CD8-positive, alpha-beta memory T cell (primary cell): ENCODE measurements around the gene PCDHGB6. TPM values are rescaled to one million over a fixed set of nuclear protein-coding genes. Genes with fewer than 3 reads are reported as not detected.
"Not testable (repeated sequence)": the region's sequence is repeated elsewhere in the genome, so short reads cannot be mapped to it uniquely, and the experiment has no call there.

ENCODE experiments used
- CTCF ChIA-PET: fragments of 350-600 bp; sonication (Branson Sonifier 250); formaldehyde crosslinking; loops from one replicate; lab custom pipeline; 2021; ENCODE audit warnings: antibody characterized with exemption; lab: Charles Lee
- POLR2A ChIA-PET: fragments of 350-600 bp; sonication (Branson Sonifier 250); formaldehyde crosslinking; loops from one replicate; lab custom pipeline; 2021; ENCODE audit warnings: antibody characterized with exemption; lab: Charles Lee
- DNase-seq, 5 donors: peaks; one replicate each; pipeline versions ENCODE4 v3.0.0 to v3.0.0-alpha.2; 2020 to 2022; ENCODE audit warnings: mixed read lengths in 1 of 5
- H3K27ac ChIP-seq: one replicate; pipeline ENCODE4 v1.7.0; 2013; ENCODE audit warnings: low read depth, mild to moderate bottlenecking, low read length, moderate library complexity
- H3K27me3 ChIP-seq: 2 replicates; pipeline ENCODE4 v1.7.0; 2013; ENCODE audit warnings: low read length, mild to moderate bottlenecking; ENCODE audit not compliant: insufficient read depth, poor library complexity, severe bottlenecking
- H3K36me3 ChIP-seq: 2 replicates; pipeline ENCODE4 v1.7.0; 2013; ENCODE audit warnings: mild to moderate bottlenecking, low read length, moderate library complexity; ENCODE audit not compliant: insufficient read depth
- H3K4me1 ChIP-seq: 2 replicates; pipeline ENCODE4 v1.7.0; 2013; ENCODE audit warnings: mild to moderate bottlenecking, low read length, moderate library complexity; ENCODE audit not compliant: insufficient read depth
- H3K4me3 ChIP-seq: 2 replicates; pipeline ENCODE4 v1.7.0; 2013; ENCODE audit warnings: mild to moderate bottlenecking, low read length
- H3K9me3 ChIP-seq: 2 replicates; pipeline ENCODE4 v1.7.0; 2013; ENCODE audit warnings: mild to moderate bottlenecking, low read length
- H3K27ac Mint-ChIP-seq, 8 donors: one replicate each; pipeline ENCODE4 v1.8.0; 2020 to 2021; ENCODE audit warnings: mixed read lengths in 8 of 8, mild to moderate bottlenecking in 6 of 8, inconsistent platforms in 3 of 8, moderate library complexity in 3 of 8
- H3K27me3 Mint-ChIP-seq, 2 donors: one replicate each; pipeline ENCODE4 v1.8.0; 2020 to 2021; ENCODE audit warnings: mixed read lengths in 2 of 2, mild to moderate bottlenecking in 1 of 2, moderate library complexity in 1 of 2
- H3K36me3 Mint-ChIP-seq, 3 donors: one replicate each; pipeline ENCODE4 v1.8.0; 2020 to 2021; ENCODE audit warnings: mixed read lengths in 3 of 3, inconsistent platforms in 1 of 3, mild to moderate bottlenecking in 1 of 3
- H3K4me1 Mint-ChIP-seq, 3 donors: one replicate each; pipeline ENCODE4 v1.8.0; 2020 to 2021; ENCODE audit warnings: mixed read lengths in 3 of 3, inconsistent platforms in 1 of 3, mild to moderate bottlenecking in 1 of 3
- H3K4me3 Mint-ChIP-seq, 7 donors: one replicate each; pipeline ENCODE4 v1.8.0; 2020 to 2021; ENCODE audit warnings: mixed read lengths in 7 of 7, mild to moderate bottlenecking in 6 of 7, moderate library complexity in 4 of 7, inconsistent platforms in 2 of 7
- H3K9me3 Mint-ChIP-seq, 5 donors: one replicate each; pipeline ENCODE4 v1.8.0; 2020 to 2022; ENCODE audit warnings: mixed read lengths in 5 of 5, mild to moderate bottlenecking in 3 of 5, moderate library complexity in 2 of 5, inconsistent platforms in 1 of 5
- polyA plus RNA-seq: library from polyadenylated mRNA; unstranded; fragments of 300-500 nt; fragmentation: Illumina TruSeq; gene quantifications from one replicate; pipeline ENCODE4 v1.2.3, GENCODE V29; 2021
- total RNA-seq, 2 experiments: library from RNA; stranded (reverse); gene quantifications; one replicate each; pipeline ENCODE4 v1.2.3, GENCODE V29; 2021

The PCDHGB6 gene
- total and polyA plus RNA-seq, 3 experiments from 2014 or later: 0.11 to 0.25 (median 0.13) TPM

DNA sequence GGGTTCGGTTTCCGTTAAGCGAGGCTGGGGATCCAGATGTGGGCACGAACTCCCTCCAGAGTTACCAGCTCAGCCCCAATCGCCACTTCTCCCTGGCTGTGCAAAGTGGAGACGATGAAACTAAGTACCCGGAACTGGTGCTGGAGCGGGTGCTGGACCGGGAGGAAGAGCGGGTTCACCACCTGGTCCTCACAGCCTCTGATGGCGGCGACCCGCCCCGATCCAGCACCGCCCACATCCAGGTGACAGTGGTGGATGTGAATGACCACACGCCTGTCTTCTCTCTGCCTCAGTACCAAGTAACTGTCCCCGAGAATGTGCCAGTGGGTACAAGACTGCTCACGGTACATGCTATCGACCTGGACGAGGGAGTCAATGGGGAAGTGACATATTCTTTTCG, 24.5 kb upstream of the PCDHGB6 start:
- ChIA-PET POLR2A (no interaction called here), CTCF (no interaction called here)
- DNase-seq: no peak
- H3K4me1 Mint-ChIP-seq: no peaks in the 10 kb centered on the region
- H3K36me3 Mint-ChIP-seq: peaks cover 2 to 3% (median 3%) of the 10 kb centered on the region in 3 donors
- peaks cover 11% of the 10 kb centered on the region for H3K27me3 ChIP-seq
- H3K4me1 ChIP-seq: no peaks in the 10 kb centered on the region
- H3K4me3 Mint-ChIP-seq: no peak overlapping the region
- H3K36me3 ChIP-seq: no peaks in the 10 kb centered on the region
- peaks cover 24 to 77% (median 56%) of the 10 kb centered on the region in 5 donors for H3K9me3 Mint-ChIP-seq
- H3K27ac ChIP-seq: no peak overlapping the region
- no peak overlapping the region for H3K4me3 ChIP-seq
- H3K27ac Mint-ChIP-seq: no peak overlapping the region
- H3K9me3 ChIP-seq: no peaks in the 10 kb centered on the region
- peaks cover 60 to 73% of the 10 kb centered on the region in 2 donors for H3K27me3 Mint-ChIP-seq

DNA sequence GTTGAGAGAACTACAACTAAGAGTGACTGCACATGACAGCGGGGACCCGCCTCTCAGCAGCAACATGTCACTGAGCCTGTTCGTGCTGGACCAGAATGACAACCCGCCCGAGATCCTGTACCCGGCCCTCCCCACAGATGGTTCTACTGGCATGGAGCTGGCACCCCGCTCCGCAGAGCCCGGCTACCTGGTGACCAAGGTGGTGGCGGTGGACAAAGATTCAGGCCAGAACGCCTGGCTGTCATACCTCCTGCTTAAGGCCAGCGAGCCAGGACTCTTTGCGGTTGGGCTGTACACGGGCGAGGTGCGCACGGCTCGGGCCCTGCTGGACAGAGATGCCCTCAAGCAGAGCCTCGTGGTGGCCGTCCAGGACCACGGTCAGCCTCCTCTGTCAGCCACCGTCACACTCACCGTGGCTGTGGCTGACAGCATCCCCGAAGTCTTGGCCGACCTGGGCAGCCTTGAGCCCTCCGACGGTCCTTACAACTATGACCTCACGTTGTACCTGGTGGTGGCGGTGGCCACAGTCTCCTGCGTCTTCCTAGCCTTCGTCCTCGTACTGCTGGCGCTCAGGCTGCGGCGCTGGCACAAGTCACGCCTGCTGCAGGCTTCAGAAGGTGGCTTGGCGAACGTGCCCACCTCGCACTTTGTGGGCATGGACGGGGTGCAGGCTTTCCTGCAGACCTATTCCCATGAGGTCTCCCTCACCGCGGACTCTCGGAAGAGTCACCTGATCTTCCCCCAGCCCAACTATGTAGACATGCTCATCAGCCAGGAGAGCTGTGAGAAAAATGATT, 23.2 kb upstream of the PCDHGB6 start:
- H3K36me3 Mint-ChIP-seq: peaks cover 2 to 8% (median 3%) of the 10 kb centered on the region in 3 donors
- peaks cover 27 to 73% (median 60%) of the 10 kb centered on the region in 5 donors for H3K9me3 Mint-ChIP-seq
- DNase-seq: no peak
- ChIA-PET POLR2A (no interaction called here), CTCF (no interaction called here)
- Histone ChIP-seq H3K9me3 (no peaks in the 10 kb centered on the region), H3K27me3 (peaks cover 11% of the 10 kb centered on the region), H3K27ac (no peak overlapping the region), H3K4me3 (no peak overlapping the region), H3K36me3 (no peaks in the 10 kb centered on the region), H3K4me1 (no peaks in the 10 kb centered on the region)
- no peaks in the 10 kb centered on the region for H3K4me1 Mint-ChIP-seq
- H3K27ac Mint-ChIP-seq: no peak overlapping the region
- peaks cover 66 to 76% of the 10 kb centered on the region in 2 donors for H3K27me3 Mint-ChIP-seq
- H3K4me3 Mint-ChIP-seq: no peak overlapping the region

DNA sequence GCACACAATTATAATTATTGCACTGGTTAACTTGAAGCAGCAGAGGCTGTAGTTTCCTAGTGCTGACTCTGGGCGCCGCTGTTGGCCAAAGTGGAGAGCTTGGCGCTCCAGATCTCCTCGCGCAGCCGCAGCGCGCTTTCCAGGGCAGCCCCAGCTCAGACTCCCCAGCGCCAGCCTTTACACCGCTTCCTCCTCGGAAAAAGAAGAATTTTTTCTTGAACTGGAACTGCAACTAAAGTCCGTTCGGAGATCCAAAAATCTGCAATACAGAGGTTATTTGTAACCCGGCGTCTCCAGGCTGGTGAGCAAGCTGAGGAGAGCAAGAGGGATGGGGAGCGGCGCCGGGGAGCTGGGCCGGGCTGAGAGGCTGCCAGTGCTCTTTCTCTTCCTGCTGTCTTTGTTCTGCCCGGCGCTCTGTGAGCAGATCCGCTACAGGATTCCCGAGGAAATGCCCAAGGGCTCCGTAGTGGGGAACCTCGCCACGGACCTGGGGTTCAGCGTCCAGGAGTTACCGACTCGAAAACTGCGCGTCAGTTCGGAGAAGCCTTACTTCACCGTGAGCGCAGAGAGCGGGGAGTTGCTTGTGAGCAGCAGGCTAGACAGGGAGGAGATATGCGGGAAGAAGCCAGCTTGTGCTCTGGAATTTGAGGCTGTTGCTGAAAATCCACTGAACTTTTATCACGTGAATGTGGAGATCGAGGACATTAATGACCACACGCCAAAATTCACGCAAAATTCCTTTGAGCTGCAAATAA, 20.1 kb upstream of the PCDHGB6 start, which contains the start of gene PCDHGB4:
TSS of gene PCDHGB4 (plus strand) at position 142 of the 755 bp plus-strand sequence. CDS start at position 329, 187 bp downstream.
- CTCF ChIA-PET, H3K4me1 Mint-ChIP-seq, H3K27ac Mint-ChIP-seq, DNase-seq, H3K4me3 ChIP-seq, H3K4me1 ChIP-seq, POLR2A ChIA-PET, H3K36me3 ChIP-seq, H3K9me3 ChIP-seq, H3K27ac ChIP-seq: not testable (repeated sequence)
- Mint-ChIP-seq H3K27me3 (peaks cover 67 to 74% of the 10 kb centered on the region in 2 donors), H3K9me3 (peaks cover 30 to 76% (median 66%) of the 10 kb centered on the region in 5 donors), H3K4me3 (peak within 1 kb of the TSS in 4 of 7 donors; percentile 22 to 74 (median 30)), H3K36me3 (peaks cover 3 to 11% (median 4%) of the 10 kb centered on the region in 3 donors)
- H3K27me3 ChIP-seq: peaks cover 10% of the 10 kb centered on the region

DNA sequence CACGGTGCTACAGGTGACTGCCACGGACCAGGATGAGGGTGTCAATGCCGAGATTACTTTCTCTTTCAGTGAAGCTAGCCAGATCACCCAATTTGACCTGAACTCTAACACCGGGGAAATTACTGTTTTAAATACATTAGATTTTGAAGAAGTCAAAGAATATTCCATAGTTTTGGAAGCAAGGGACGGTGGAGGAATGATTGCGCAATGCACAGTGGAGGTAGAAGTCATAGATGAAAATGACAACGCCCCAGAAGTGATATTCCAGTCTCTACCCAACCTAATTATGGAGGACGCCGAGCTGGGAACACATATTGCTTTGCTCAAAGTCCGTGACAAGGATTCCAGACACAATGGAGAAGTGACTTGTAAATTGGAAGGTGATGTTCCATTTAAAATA, 19.2 kb upstream of the PCDHGB6 start:
- Mint-ChIP-seq H3K27ac (no peak overlapping the region), H3K36me3 (peaks cover 2 to 14% (median 3%) of the 10 kb centered on the region in 3 donors), H3K27me3 (peaks cover 65 to 73% of the 10 kb centered on the region in 2 donors), H3K9me3 (peaks cover 30 to 77% (median 66%) of the 10 kb centered on the region in 5 donors), H3K4me3 (peak overlapping the region in 3 of 7 donors; percentile 18 to 52 (median 34)), H3K4me1 (no peaks in the 10 kb centered on the region)
- CTCF ChIA-PET: no interaction called here
- peaks cover 16% of the 10 kb centered on the region for H3K27me3 ChIP-seq
- H3K4me3 ChIP-seq: no peak overlapping the region
- POLR2A ChIA-PET: no interaction called here
- no peaks in the 10 kb centered on the region for H3K36me3 ChIP-seq
- H3K4me1 ChIP-seq: no peaks in the 10 kb centered on the region
- no peak for DNase-seq
- no peaks in the 10 kb centered on the region for H3K9me3 ChIP-seq
- no peak overlapping the region for H3K27ac ChIP-seq

DNA sequence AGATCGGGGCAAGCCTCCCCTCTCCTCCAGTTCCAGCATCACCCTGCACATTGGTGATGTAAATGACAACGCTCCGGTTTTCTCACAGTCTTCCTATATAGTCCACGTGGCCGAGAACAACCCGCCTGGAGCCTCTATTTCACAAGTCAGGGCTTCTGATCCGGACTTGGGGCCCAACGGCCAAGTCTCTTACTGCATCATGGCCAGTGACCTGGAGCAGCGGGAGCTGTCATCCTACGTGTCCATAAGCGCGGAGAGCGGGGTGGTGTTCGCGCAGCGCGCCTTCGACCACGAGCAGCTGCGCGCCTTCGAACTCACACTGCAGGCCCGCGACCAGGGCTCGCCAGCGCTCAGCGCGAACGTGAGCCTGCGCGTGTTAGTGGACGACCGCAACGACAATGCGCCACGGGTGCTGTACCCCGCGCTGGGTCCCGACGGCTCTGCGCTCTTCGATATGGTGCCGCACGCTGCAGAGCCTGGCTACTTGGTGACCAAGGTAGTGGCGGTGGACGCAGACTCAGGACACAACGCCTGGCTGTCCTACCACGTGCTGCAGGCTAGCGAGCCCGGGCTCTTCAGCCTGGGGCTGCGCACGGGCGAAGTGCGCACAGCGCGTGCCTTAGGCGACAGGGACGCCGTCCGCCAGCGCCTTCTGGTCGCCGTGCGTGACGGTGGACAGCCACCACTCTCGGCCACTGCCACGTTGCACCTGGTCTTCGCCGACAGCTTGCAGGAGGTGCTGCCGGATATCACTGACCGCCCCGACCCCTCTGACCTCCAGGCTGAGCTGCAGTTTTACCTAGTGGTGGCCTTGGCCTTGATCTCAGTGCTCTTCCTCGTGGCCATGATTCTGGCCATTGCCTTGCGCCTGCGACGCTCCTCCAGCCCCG, 18.4 kb upstream of the PCDHGB6 start:
- Mint-ChIP-seq H3K36me3 (peaks cover 2 to 20% (median 3%) of the 10 kb centered on the region in 3 donors), H3K4me1 (no peaks in the 10 kb centered on the region), H3K27ac (no peak overlapping the region), H3K9me3 (peaks cover 36 to 76% (median 66%) of the 10 kb centered on the region in 5 donors), H3K4me3 (no peak overlapping the region), H3K27me3 (peaks cover 63 to 72% of the 10 kb centered on the region in 2 donors)
- H3K9me3 ChIP-seq: no peaks in the 10 kb centered on the region
- no peak overlapping the region for H3K27ac ChIP-seq
- DNase-seq: no peak
- no peak overlapping the region for H3K4me3 ChIP-seq
- ChIA-PET POLR2A (no interaction called here), CTCF (no interaction called here)
- H3K27me3 ChIP-seq: peaks cover 21% of the 10 kb centered on the region
- H3K36me3 ChIP-seq: no peaks in the 10 kb centered on the region
- H3K4me1 ChIP-seq: no peaks in the 10 kb centered on the region

DNA sequence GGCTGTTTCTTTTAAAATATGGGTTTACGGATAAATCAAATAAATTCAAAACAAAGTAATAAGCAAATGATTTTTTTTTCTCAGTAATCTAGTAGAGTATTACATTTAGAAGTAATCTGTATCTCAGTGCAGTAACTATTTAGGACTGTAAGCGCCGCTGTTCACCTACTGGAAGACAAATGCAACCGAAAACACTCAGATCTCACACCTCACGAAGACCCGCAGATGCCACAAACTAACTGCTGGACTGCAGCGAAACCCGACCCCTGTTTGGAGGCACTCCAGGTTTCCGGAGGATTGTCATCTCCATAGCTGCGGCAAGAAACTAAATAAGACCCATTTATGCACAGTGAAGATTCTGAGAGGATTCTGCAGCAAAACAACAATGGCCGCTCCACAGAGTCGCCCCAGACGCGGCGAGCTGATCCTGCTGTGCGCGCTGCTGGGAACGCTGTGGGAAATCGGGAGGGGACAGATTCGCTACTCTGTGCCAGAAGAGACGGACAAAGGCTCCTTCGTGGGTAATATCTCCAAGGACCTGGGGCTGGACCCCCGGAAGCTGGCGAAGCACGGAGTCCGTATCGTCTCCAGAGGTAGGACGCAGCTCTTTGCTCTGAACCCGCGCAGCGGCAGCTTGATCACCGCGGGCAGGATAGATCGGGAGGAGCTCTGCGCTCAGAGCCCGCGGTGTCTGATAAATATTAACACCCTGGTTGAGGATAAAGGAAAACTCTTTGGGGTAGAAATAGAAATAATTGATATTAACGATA, 15.2 kb upstream of the PCDHGB6 start, which contains the start of gene PCDHGA8:
TSS of gene PCDHGA8 (plus strand) at position 205 of the 770 bp plus-strand sequence. CDS start at position 386, 181 bp downstream.
- H3K36me3 ChIP-seq: no peaks in the 10 kb centered on the region
- H3K9me3 ChIP-seq: no peaks in the 10 kb centered on the region
- ChIA-PET POLR2A (no interaction called here), CTCF (no interaction called here)
- peaks cover 61 to 64% of the 10 kb centered on the region in 2 donors for H3K27me3 Mint-ChIP-seq
- H3K27ac ChIP-seq: no peak within 1 kb of the TSS
- H3K4me1 ChIP-seq: no peaks in the 10 kb centered on the region
- H3K27me3 ChIP-seq: peaks cover 22% of the 10 kb centered on the region
- H3K4me3 Mint-ChIP-seq: peak within 1 kb of the TSS in 1 of 7 donors; percentile 23
- DNase-seq: no peak
- H3K27ac Mint-ChIP-seq: no peak within 1 kb of the TSS
- no peaks in the 10 kb centered on the region for H3K4me1 Mint-ChIP-seq
- H3K36me3 Mint-ChIP-seq: peaks cover 2 to 20% (median 2%) of the 10 kb centered on the region in 3 donors
- peaks cover 29 to 66% (median 59%) of the 10 kb centered on the region in 5 donors for H3K9me3 Mint-ChIP-seq
- no peak within 1 kb of the TSS for H3K4me3 ChIP-seq

DNA sequence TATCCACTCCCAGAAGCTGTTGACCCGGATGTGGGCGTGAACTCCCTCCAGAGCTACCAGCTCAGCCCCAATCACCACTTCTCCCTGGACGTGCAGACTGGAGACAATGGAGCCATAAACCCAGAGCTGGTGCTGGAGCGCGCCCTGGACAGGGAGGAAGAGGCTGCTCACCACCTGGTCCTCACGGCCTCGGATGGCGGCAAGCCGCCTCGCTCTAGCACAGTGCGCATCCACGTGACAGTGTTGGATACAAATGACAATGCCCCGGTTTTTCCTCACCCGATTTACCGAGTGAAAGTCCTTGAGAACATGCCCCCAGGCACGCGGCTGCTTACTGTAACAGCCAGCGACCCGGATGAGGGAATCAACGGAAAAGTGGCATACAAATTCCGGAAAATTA, 14.6 kb upstream of the PCDHGB6 start:
- no peaks in the 10 kb centered on the region for H3K9me3 ChIP-seq
- CTCF ChIA-PET: no interaction called here
- H3K36me3 Mint-ChIP-seq: peaks cover 2 to 20% (median 2%) of the 10 kb centered on the region in 3 donors

More for the DNA sequence above, 14.6 kb upstream of the PCDHGB6 start:
- H3K27me3 ChIP-seq: peaks cover 22% of the 10 kb centered on the region
- H3K4me3 Mint-ChIP-seq: no peak overlapping the region
- POLR2A ChIA-PET: no interaction called here
- peaks cover 28 to 64% (median 58%) of the 10 kb centered on the region in 5 donors for H3K9me3 Mint-ChIP-seq
- no peak overlapping the region for H3K4me3 ChIP-seq
- no peak overlapping the region for H3K27ac ChIP-seq
- no peaks in the 10 kb centered on the region for H3K36me3 ChIP-seq
- no peaks in the 10 kb centered on the region for H3K4me1 Mint-ChIP-seq
- H3K27me3 Mint-ChIP-seq: peaks cover 59 to 62% of the 10 kb centered on the region in 2 donors
- H3K4me1 ChIP-seq: no peaks in the 10 kb centered on the region
- no peak overlapping the region for H3K27ac Mint-ChIP-seq
- DNase-seq: no peak
